ENCODE data around the gene RAB39A.

DNA sequence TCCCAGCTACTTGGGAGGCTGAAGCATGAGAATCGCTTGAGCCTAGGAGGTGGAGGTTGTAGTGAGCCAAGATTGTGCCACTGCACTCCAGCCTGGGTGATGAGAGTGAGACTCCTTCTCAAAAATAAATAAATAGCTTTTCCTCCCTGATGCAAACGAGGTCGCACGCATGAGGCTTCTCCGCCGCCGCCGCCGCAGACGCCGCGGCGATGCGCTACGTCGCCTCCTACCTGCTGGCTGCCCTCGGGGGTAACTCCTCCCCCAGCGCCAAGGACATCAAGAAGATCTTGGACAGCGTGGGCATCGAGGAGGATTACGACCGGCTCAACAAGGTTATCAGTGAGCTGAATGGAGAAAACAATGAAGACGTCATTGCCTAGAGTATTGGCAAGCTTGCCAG is 20.0 kb upstream of the RAB39A start:
- TF ChIP-seq, protein P1, sequence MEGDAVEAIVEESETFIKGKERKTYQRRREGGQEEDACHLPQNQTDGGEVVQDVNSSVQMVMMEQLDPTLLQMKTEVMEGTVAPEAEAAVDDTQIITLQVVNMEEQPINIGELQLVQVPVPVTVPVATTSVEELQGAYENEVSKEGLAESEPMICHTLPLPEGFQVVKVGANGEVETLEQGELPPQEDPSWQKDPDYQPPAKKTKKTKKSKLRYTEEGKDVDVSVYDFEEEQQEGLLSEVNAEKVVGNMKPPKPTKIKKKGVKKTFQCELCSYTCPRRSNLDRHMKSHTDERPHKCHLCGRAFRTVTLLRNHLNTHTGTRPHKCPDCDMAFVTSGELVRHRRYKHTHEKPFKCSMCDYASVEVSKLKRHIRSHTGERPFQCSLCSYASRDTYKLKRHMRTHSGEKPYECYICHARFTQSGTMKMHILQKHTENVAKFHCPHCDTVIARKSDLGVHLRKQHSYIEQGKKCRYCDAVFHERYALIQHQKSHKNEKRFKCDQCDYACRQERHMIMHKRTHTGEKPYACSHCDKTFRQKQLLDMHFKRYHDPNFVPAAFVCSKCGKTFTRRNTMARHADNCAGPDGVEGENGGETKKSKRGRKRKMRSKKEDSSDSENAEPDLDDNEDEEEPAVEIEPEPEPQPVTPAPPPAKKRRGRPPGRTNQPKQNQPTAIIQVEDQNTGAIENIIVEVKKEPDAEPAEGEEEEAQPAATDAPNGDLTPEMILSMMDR (IDR thresholded peaks at IDR 0.05; ENCODE audit: borderline replicate concordance, extremely low read depth, low read length, poor library complexity, severe bottlenecking): no peak
- no peak for TF ChIP-seq EZH2 (IDR thresholded peaks at IDR 0.05; ENCODE audit: borderline replicate concordance, low read depth, low read length, severe bottlenecking)

All from DND-41 (cell line).